Activated CD4-positive, CD25-positive, alpha-beta regulatory T cell treated with anti-CD3 and anti-CD28 coated beads, Interleukin-2, amount 50 U/mL, for 72 hours (primary cell): Measurements from ENCODE around the gene ST6GALNAC5.

Source experiments
- DNase-seq: peaks from one replicate; pipeline ENCODE4 v3.0.0; 2021

ST6GALNAC5 gene

DNA sequence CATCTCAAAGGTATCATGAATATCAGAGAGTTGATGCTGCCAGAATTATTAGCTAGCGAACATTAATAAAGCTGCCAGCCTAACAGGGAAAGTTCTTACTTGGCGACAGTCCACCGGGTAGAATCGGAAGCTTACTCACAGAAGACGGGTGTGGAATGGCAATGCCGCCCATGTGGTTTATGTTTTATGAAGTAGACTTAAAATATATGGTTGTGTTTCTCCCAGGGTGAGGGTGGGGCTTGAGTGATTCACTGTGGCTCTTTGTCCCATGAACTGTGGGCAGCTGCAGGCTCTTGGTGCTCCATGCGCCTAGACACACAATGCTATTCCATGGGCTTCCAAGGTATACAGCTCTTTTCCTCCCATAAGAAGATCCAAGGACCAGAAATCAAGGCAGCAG is 189.2 kb downstream of the ST6GALNAC5 start:
- DNase-seq = no peak

DNA sequence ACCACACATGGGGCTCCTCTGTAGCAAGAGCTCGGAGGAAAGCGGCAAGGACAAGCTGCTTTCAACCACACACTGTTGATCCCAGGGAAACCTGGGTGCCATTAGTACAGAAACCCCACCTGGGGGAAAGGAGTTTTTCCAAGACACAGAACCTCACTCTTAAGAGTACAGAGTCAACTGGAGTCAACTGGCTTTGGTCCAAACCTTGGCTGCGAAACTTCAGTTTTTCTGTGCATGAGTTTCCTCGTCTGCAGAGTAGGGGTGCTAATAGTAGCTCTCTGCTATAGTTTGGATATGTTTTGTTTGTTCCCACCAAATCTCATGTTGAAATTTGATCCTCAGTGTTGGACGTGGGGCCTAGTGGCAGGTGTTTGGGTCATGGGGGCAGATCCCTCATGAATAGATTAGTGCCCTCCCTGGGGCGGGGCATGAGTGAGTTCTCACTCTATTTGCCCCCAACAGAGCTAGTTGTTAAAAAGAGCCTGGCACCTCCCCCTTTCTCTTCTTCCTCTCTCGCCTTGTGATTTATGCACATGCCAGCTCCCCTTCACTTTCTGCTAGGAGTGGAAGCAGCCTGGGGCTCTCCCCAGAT is 190.8 kb downstream of the ST6GALNAC5 start:
- DNase-seq = no peak

DNA sequence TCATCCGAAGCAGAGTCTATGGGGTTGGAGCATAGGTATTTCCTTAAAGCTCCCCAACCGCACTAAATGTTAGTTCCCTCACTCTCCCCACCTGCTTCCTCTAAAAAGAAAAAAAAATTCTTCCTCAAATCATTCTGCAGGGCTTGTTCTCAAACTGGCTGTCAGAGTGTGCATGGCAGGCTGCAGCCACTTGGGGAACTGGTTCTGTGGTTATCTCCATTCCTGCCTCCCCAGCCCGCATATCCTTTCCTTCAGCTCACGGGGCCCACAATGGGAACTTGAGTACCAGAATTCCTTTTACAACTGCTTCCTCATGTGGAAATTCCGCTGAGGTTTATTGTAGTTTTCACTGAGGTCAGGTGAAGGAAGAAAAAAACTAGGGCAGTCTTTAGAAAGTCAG is 192.7 kb downstream of the ST6GALNAC5 start:
- no peak for DNase-seq

DNA sequence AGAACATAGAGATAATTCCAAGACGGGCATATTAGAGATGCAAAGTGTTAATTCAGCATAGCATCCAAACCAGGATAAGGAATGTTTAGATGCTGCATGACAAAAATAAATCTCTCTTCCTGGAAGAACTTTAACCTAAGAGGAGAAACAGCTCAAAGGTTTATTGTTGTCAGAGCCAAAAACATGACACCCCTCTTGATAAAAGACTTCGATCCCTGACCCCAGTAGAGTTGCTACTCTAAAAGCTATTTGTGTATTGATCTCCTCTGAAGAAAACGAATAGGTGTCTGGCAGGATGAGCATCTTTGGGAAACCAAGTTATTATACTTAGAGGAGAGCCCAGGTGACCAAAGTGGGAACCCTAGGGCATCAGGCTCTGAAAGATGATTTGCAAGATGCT is 193.9 kb downstream of the ST6GALNAC5 start:
- DNase-seq = no peak

DNA sequence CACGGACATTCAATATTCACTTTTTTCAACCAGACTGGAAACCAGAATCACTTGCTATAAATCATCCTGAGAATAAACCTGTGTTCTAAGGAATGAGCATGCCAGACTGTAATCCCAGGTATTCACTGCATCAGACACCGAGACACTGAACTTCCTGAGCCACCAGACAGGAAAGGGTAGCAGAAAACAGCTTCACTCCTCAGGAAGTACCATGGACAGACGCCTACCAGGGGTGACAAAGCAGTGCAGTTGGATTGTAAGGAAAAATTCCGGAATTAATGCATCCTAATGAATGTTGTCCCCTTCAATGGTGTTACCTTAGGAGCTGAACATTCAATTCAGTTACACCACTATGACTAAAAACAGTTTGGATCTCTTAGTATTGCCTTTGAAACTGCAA is 195.8 kb downstream of the ST6GALNAC5 start:
- no peak for DNase-seq

DNA sequence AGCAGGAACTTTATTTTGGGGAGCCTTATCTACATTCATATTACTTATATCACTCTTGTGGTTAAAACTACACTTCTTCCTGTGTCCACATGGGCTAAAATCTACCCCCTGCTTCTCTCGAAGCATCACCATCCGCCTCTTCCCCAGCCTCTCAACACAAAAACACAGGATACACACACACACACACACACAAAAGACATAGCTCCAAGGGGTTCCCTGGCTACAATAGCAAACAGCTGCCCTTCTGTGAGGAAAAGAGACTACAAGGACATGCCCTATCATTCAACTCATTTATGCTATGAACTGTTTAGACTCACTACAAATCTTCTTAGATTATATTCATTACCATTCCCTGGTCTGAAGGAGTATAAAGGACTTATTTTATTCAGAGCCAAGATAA is 197.0 kb downstream of the ST6GALNAC5 start:
- no peak for DNase-seq

DNA sequence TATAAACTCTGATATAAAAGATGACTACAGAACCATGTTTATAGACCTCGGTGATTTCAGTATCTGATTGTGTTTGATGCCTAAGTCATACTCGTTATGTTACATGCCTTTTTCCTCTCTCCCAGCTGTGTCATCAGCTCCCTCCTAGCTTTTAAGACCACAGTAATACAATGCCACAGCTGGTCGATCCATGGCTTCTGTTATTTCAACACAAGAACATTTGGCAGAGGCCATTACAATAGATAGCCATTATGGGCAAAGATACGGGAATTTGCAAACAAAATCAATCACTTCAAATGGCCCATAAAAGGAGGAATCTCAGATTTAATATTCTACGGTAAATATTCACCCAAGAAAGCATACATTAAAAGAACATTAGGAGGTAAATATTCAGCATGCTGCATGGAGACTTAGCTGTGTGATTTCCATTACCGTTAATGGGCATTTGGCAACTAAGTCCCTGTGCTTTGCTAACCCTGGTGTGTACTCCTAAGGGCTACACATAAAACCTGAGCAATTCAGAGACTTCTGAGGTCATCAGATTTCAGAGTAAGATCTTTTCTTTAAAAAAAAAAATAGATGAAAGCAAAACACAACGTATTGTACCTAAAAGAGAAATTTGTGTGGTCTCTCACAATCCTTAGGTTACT is 198.5 kb downstream of the ST6GALNAC5 start:
- no peak for DNase-seq

DNA sequence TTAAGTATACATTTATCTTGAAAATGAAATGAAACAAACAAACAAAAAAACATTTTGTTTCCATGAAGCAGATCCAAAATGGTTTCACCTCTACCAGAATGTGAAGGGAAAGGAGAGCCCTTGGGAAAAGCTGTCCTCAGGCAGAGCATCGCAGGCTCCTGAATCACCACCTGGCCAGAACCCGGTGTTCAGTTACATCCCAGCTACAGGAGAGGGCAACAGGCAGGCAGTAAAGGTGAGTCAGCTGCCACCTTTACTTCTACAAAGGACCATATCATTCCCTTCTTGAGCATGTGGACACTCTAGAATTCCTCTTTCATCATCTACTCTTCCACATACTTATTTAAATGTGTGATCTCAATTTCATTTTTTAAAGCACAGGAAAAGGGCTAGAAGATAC is 200.7 kb downstream of the ST6GALNAC5 start:
- DNase-seq = no peak

DNA sequence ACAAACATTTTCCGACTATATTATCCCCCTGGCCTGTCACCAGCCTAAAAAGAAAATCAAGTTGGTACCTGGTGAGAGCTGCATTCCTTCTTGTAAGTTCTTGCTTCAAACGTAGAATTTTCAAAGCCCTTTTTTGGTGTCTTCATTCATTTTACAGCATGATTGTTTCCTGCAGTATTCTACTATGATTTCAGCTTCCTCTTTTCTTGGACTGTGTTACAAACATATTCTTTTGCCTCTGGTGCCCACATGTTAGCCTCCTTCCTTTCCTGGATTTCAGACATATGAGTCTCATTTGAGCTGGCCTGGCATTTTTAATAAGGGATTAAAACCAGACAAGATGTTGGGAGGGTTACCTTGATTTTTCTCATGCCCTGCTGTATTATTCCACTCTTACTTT is 209.5 kb downstream of the ST6GALNAC5 start:
- no peak for DNase-seq

DNA sequence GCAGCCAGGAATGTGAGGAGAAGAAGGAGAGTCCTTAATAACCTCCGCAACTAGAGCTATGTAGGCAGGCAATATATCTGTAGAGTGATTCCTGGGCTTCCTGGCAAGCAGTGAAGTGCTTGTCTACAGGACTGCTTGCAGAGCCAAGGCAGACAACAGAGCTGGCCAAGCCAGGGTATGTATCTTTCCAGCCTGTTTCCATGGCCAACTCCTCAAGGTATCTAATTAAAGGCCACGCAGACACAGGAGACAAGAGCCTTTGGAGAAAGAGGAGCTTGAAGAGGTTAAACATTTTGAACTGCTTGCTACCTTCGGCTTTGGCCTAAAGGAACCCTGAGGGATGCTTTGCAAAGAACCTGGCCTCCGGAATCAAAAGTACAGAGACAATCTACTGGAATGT is 214.6 kb downstream of the ST6GALNAC5 start:
- DNase-seq = no peak

DNA sequence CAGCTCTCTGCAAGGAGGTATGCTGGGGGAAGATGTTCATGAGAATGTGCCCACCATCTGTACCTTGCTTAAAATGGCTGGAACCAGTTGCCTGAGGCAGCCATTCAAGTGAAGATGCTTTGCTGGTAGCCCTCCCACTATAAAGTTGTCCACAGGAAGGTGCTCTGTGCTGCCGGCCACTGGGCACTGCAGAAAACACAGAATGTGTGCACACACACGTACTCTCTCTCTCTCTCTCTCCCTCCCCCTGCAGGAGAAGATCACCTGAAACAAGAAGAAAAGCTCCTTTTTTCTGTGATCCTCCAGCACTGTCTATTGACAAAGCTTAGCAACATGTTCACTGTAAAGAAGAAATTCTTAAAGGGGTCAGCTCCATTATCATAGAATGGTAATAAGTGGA is 217.2 kb downstream of the ST6GALNAC5 start:
- DNase-seq = no peak

DNA sequence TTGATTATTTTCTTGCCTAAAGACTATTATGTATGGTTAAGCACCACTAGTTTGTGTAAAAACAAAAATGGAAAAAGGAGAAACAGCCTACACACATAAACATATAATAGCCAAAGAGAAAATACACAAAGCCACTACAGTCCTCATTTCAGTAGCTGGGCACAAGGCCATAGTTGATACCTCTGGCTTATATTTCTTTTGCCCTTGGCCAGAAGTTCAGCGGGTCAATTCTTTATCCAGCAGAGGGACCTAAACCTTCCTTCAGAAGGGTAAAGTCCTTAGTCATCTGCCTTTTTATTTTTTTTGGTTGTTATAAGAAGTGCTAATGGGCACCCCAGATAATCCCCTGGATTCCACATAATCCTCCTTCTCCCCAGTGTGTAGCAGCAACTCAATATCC is 217.8 kb downstream of the ST6GALNAC5 start:
- DNase-seq = no peak

DNA sequence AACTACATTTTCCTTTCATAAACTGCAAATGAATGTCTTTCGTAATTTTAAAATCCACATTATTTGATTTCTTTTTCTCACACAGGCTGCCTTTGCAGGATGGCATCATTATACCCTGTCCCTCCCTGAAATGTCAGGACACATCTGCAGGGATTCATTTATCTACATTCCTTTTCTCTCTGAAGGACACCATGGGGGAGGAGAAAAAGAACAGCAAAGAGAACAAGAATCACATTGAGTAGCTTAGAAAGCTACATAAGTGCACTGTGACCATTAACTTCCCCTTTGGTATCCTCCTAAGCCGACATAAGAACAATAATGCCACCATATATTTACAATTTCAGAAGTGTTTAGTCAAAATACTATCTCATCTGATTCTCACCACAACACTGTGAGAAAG is 222.5 kb downstream of the ST6GALNAC5 start:
- no peak for DNase-seq

DNA sequence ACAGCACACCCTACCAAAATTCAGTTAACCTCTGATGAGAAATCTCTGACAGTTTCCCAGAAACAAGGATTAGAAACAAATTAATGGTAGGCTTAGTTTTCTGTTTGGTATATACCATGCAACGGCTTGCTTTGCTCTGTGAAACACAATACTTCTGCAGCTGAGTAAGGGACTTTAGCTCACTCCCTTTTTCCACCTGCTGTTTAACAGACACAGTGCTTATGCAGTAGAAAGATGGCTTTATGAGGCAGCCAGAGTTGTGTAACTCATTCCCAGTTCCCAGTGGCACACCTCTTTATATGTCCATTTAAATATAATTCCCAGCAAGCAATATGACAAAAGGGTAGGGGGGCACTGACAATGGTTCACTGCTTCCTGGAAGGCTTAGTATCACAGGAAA is 228.0 kb downstream of the ST6GALNAC5 start:
- DNase-seq = no peak

DNA sequence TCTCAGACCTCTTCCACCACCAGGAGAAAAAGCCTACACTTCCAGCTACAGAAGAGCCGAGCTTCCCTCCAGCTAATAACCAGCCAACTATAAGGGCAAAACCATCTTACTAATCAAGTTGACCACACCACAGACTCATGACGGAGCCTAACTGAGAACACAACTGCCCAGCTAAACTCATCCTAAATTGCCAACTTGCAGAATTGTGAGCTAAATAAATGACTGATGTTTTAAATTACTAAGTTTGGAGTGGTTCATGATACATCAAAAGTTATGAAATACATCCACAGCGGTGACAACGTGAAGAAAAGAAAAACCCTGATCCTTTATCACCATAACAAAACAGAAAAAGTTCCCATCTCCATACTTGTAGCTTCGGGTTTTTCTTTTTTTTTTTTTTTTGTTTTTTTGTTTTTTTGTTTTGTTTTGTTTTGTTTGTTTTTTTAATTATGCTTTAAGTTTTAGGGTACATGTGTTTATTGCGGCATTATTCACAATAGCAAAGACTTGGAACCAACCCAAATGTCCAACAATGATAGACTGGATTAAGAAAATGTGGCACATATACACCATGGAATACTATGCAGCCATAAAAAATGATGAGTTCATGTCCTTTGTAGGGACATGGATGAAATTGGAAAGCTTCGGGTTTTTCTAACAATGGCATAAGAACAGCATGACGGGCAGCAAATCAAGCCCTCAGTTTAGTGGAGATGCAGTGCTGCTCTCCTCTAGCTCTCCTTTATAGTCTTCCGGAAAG is 229.4 kb downstream of the ST6GALNAC5 start:
- no peak for DNase-seq

DNA sequence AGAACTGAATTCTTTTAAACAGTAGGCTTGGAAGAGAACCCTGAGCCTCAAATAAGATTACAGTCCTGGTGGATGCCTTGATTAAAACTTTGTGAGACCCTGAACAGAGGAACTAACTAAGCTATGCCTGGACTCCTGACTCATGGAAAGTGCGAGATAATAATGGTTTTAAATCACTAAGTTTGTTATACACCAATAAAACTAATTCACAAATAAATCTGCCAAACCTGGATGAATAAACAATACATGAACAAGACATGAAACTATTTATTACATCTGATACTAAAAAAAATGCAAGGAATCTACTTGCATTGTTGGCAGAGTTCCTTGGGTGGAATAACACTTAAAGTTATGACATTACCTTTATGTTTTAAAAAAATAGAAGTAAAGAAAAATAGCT is 233.6 kb downstream of the ST6GALNAC5 start:
- DNase-seq = no peak

DNA sequence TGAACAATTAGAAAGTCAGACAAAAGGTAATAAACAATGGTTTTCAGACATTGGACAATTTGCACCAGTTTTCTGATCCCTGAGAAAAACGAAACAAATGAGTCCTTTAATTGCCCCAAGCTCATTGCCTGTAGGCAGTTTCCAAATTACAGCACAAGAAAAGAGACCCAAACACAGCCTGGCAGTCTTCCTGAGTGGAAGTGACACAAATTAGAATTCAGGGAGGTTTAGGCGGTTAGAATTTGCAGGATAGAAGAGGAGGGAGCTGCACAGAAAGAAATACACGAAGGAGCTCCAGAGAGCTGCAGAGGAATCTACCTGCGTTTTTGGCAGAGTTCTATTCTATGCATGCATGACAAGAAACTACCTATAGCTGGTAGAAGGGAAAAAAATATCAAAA is 236.2 kb downstream of the ST6GALNAC5 start:
- no peak for DNase-seq

DNA sequence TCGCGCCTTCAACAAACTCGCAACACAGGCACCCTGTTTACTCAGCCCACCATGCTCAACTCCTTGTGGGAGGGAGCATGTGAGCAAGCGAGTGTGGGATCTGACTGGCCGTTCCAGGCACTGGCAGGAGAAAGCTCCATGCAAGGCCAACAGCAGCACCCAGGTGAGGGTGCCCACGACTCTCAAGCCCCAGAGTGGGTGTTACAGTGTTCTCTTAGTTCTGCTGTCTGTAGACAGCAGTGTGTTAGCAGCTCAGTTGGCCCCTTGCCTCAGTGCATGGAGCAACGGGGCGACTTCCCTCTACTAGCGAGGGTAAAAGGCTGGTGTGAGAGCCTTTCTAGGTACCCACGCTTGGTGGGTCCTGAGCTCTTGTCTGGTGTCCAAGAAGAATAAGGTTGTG is 237.4 kb downstream of the ST6GALNAC5 start:
- no peak for DNase-seq
